HepG2 (cell line): ENCODE results near the gene KRT36. TPM values are rescaled to one million over a fixed set of nuclear protein-coding genes. Genes with fewer than 3 reads are reported as not detected.

Experiments
- CBFB ChIP-seq: sonication (generic); formaldehyde crosslinking; IDR thresholded peaks from 2 replicates; pipeline ENCODE4 v1.4.0; 2020; ENCODE audit warnings: missing genetic modification reagents
- ELF4 ChIP-seq: sonication (generic); formaldehyde crosslinking; IDR thresholded peaks from 2 replicates; pipeline ENCODE4 v1.5.0; 2020; ENCODE audit warnings: missing genetic modification reagents, mild to moderate bottlenecking, moderate library complexity, borderline replicate concordance
- GABPA ChIP-seq, 2 experiments: IDR thresholded peaks; 2 replicates each; pipeline ENCODE4 v1.6.1; 2011 to 2016; ENCODE audit warnings: low read depth in 2 of 2, low read length in 1 of 2, missing biosample characterization in 1 of 2, missing genetic modification characterization in 1 of 2
- MEIS1 ChIP-seq: sonication (generic); formaldehyde crosslinking; IDR thresholded peaks from 2 replicates; pipeline ENCODE4 v1.9.0; 2021; ENCODE audit warnings: mild to moderate bottlenecking, missing genetic modification reagents, moderate library complexity, borderline replicate concordance
- NCOR1 ChIP-seq: fragments of 200-600 bp; sonication (generic); IDR thresholded peaks from 2 replicates; pipeline ENCODE4 v1.7.0; 2017; ENCODE audit warnings: antibody characterized with exemption, low read length, borderline replicate concordance
- NFYB ChIP-seq: sonication (generic); formaldehyde crosslinking; IDR thresholded peaks from 2 replicates; pipeline ENCODE4 v1.4.0; 2020; ENCODE audit warnings: missing genetic modification reagents
- NR2F6 ChIP-seq, 2 experiments: IDR thresholded peaks; 2 replicates each; pipeline ENCODE4 v1.6.1; 2016; ENCODE audit warnings: antibody characterized with exemption in 1 of 2, mild to moderate bottlenecking in 1 of 2
- RFXAP ChIP-seq: sonication (generic); formaldehyde crosslinking; IDR thresholded peaks from 2 replicates; pipeline ENCODE4 v1.4.0; 2020; ENCODE audit warnings: missing genetic modification reagents, borderline replicate concordance
- SAP130 ChIP-seq: IDR thresholded peaks from 2 replicates; pipeline ENCODE4 v1.6.1; 2016; ENCODE audit warnings: low read depth
- SETDB1 ChIP-seq: sonication (generic); formaldehyde crosslinking; IDR thresholded peaks from 2 replicates; pipeline ENCODE4 v1.5.1; 2020; ENCODE audit warnings: missing genetic modification reagents, mild to moderate bottlenecking, borderline replicate concordance
- ZNF335 ChIP-seq: sonication (generic); formaldehyde crosslinking; IDR thresholded peaks from 2 replicates; pipeline ENCODE4 v1.4.0; 2020; ENCODE audit warnings: missing genetic modification reagents
- ZNF549 ChIP-seq: sonication (generic); formaldehyde crosslinking; IDR thresholded peaks from 2 replicates; pipeline ENCODE4 v1.5.0; 2020; ENCODE audit warnings: missing genetic modification reagents
- ZNF652 ChIP-seq: IDR thresholded peaks from 2 replicates; pipeline ENCODE4 v1.6.1; 2016; ENCODE audit warnings: low read depth, borderline replicate concordance
- ZZZ3 ChIP-seq: sonication (generic); formaldehyde crosslinking; IDR thresholded peaks from 2 replicates; pipeline ENCODE4 v1.4.0; 2020; ENCODE audit warnings: missing genetic modification reagents, mild to moderate bottlenecking, borderline replicate concordance
- polyA plus RNA-seq, 8 experiments: library from polyadenylated mRNA; depleted of rRNA in 3 of 8; stranded (reverse) in 7 of 8; unstranded in 1 of 8; fragments of >200 nt; fragmentation: Illumina TruSeq in 4 of 8; extraction: Trizol in 4 of 8; gene quantifications; 2 replicates each; pipeline versions ENCODE4 v1.2.1 to v1.2.3, GENCODE V29; 2011 to 2016; ENCODE audit warnings: low read depth in 4 of 8, missing spikeins in 1 of 8, mixed read lengths in 1 of 8; ENCODE audit not compliant: insufficient read depth in 1 of 8
- total RNA-seq, 5 experiments: library from RNA; depleted of rRNA; stranded (reverse); fragments of >200 nt; fragmentation: Illumina TruSeq; extraction: Trizol; gene quantifications; 2 replicates each; pipeline ENCODE4 v1.2.3, GENCODE V29; 2016; ENCODE audit warnings: low read depth in 1 of 5
- TF ChIP-seq, protein P1 (sequence below), 2 experiments: fragments of 450-650 bp in 1 of 2; sonication (generic) in 1 of 2; formaldehyde crosslinking in 1 of 2; IDR thresholded peaks; 2 replicates each; pipeline versions ENCODE4 v1.6.1 to v1.8.0; 2016 to 2022; ENCODE audit warnings: antibody characterized with exemption in 1 of 2, mild to moderate bottlenecking in 1 of 2, missing genetic modification reagents in 1 of 2

KRT36 gene
- total and polyA plus RNA-seq, 2 of the 13 experiments (the other 11 are each of a cell fraction or from before 2014, with no cell fraction given), result not detected

DNA sequence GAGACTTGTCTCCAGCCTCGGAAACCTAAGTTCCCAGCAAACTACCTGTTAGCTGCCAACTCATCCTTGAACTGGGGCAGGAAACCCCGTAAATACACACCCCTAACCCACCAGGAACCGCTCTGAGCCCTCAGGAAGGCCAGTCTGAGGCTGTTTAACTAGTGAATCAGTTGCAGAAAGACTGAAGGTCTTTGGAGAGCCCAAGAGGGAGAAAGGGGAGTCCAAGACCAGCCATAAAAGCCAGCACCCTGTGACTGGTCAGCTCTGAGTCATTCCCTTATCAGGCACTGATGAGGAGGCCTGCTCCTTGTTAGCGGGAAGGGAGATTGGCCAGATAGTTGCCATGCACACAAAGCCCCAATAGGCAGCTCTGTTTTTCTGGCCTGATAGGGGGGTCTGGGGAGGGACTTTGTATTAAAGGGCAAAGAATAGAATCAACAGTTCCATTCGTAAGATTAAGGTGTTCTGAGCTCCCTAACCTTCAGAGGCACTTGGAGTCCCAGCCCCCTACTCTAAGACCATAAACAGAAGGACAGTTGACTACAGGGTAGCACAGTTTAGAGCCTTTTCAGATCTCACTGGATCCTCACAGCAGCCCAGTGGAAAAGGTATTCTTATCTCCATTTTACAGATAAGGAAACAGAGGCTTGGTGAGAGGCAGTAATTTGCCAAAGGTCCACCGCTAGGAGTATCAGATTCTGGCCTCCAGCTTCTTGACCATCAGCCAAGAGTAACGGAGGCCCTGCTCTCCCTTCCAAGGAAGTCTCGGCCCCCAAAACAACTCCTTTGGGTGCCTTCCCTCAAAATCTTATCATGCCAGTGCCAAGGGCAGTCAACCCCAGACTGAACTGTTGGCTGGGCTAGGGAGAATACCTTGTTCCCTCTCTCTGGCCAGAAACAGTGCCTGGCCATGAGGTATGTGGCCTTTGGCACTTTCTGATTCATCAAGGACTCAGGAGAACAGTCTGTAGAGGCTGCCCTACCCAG lies 40.6 kb upstream of the KRT36 start (continued):
- TF ChIP-seq, protein P1, sequence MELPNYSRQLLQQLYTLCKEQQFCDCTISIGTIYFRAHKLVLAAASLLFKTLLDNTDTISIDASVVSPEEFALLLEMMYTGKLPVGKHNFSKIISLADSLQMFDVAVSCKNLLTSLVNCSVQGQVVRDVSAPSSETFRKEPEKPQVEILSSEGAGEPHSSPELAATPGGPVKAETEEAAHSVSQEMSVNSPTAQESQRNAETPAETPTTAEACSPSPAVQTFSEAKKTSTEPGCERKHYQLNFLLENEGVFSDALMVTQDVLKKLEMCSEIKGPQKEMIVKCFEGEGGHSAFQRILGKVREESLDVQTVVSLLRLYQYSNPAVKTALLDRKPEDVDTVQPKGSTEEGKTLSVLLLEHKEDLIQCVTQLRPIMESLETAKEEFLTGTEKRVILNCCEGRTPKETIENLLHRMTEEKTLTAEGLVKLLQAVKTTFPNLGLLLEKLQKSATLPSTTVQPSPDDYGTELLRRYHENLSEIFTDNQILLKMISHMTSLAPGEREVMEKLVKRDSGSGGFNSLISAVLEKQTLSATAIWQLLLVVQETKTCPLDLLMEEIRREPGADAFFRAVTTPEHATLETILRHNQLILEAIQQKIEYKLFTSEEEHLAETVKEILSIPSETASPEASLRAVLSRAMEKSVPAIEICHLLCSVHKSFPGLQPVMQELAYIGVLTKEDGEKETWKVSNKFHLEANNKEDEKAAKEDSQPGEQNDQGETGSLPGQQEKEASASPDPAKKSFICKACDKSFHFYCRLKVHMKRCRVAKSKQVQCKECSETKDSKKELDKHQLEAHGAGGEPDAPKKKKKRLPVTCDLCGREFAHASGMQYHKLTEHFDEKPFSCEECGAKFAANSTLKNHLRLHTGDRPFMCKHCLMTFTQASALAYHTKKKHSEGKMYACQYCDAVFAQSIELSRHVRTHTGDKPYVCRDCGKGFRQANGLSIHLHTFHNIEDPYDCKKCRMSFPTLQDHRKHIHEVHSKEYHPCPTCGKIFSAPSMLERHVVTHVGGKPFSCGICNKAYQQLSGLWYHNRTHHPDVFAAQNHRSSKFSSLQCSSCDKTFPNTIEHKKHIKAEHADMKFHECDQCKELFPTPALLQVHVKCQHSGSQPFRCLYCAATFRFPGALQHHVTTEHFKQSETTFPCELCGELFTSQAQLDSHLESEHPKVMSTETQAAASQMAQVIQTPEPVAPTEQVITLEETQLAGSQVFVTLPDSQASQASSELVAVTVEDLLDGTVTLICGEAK (IDR thresholded peaks at IDR 0.05), result no peak
- TF ChIP-seq, protein P1 (CRISPR knock-in tag; IDR thresholded peaks at IDR 0.05), result no peak
- no peak for TF ChIP-seq ZZZ3 (CRISPR knock-in tag)
- no peak for TF ChIP-seq ZNF335
- TF ChIP-seq SETDB1 (CRISPR knock-in tag), result no peak
- TF ChIP-seq RFXAP (CRISPR knock-in tag), result peak; percentile 92
- no peak for TF ChIP-seq ELF4
- no peak for TF ChIP-seq MEIS1 (CRISPR knock-in tag)
- no peak for TF ChIP-seq NR2F6 (IDR thresholded peaks at IDR 0.05)
- no peak for TF ChIP-seq NR2F6 (CRISPR knock-in tag; IDR thresholded peaks at IDR 0.05)
- no peak for TF ChIP-seq ZNF652 (CRISPR knock-in tag)
- 0 out of 2 replicates have a peak, but pooled peaks have one; percentile 51 for TF ChIP-seq NCOR1
- peak; percentile 26; the same call in 1 of the 2 replicates for TF ChIP-seq SAP130 (CRISPR knock-in tag)
- no peak for TF ChIP-seq ZNF549 (CRISPR knock-in tag)
- peak; percentile 50 for TF ChIP-seq NFYB
- TF ChIP-seq CBFB, result no peak
- no peak for TF ChIP-seq GABPA (IDR thresholded peaks at IDR 0.05; ENCODE audit: low read depth, low read length)
- TF ChIP-seq GABPA (CRISPR knock-in tag; IDR thresholded peaks at IDR 0.05; ENCODE audit: low read depth), result no peak
- TF ChIP-seq, all 625 proteins: peak for 20
